OCI-LY1 (cell line): Measurements from ENCODE around the gene STRBP.

Experiments
- CTCF ChIP-seq: fragments of 200-600 bp; sonication (generic), shearing (Covaris generic); IDR thresholded peaks from 2 replicates; pipeline ENCODE4 v1.5.1; 2017; ENCODE audit warnings: mild to moderate bottlenecking, antibody characterized with exemption, low read length, moderate library complexity, mixed read lengths
- EZH2 ChIP-seq: fragments of 200-600 bp; sonication (generic), shearing (Covaris generic); IDR thresholded peaks from 2 replicates; pipeline ENCODE4 v1.8.0; 2017; ENCODE audit warnings: borderline replicate concordance, mixed run types, mild to moderate bottlenecking, antibody characterized with exemption, low read length, moderate library complexity, mixed read lengths

DNA sequence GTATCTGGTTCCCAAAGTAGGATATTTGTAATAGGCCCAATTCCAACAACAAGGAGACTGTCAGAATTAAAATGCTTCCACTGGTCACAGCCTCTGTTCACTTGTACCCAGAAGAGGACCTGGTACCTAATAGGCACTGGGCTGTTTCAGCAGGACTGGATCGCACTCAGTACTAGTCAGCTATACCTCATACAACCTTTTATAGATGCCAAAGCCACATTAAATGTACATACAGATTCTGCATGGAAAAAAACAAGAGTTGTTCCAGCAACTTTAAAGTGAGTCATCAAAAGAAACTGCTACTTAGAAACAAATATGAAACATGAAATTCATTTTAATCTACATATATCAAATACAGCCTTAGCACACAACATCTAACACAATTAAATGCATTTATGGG is 147.4 kb downstream of the STRBP start:
- TF ChIP-seq EZH2 (no peak), CTCF (no peak)
